GM12874 (cell line): ENCODE data around the gene SHROOM1.

Experiments
- CTCF ChIP-seq: IDR thresholded peaks from 2 replicates; pipeline ENCODE4 v1.5.1; 2011; ENCODE audit warnings: low read depth, mild to moderate bottlenecking, control low read depth, low read length, moderate library complexity; ENCODE audit not compliant: insufficient read depth

The SHROOM1 gene

GRCh38 chr5:132772291-132773070 is 58.0 kb downstream of the SHROOM1 start:
- no peak for TF ChIP-seq CTCF
